ENCODE results near the gene SLC25A34.

SLC25A34 gene

GRCh38 chr1:15691434-15692032 is 44.5 kb upstream of the SLC25A34 start:
- Histone ChIP-seq H3K27me3 (ENCODE audit: insufficient read depth, poor library complexity, severe bottlenecking) (no peaks in the 10 kb centered on the region), H3K4me3 (replicated peaks; ENCODE audit: insufficient read depth, low read length) (no peak overlapping the region), H3K27ac (replicated peaks) (no peak overlapping the region)
- no peak for TF ChIP-seq GABPA (IDR thresholded peaks at IDR 0.05; ENCODE audit: low read depth)
- TF ChIP-seq CTCF (IDR thresholded peaks at IDR 0.05; ENCODE audit: insufficient read depth, low read length), result no peak
- TF ChIP-seq POLR2AphosphoS5 (IDR thresholded peaks at IDR 0.05; ENCODE audit: low read depth), result no peak
- TF ChIP-seq REST (IDR thresholded peaks at IDR 0.05; ENCODE audit: insufficient replicate concordance, low read depth), result no peak
- TF ChIP-seq SPI1 (IDR thresholded peaks at IDR 0.05; ENCODE audit: borderline replicate concordance, low read depth), result no peak
- no peak for DNase-seq (ENCODE audit: low read depth in 1 of 2, low spot score in 1 of 2)

- no peaks in the 10 kb centered on the region for H3K27me3 ChIP-seq (ENCODE audit: insufficient read depth, poor library complexity, severe bottlenecking)
- TF ChIP-seq POLR2AphosphoS5 (IDR thresholded peaks at IDR 0.05; ENCODE audit: low read depth) (no peak), GABPA (IDR thresholded peaks at IDR 0.05; ENCODE audit: low read depth) (no peak), SPI1 (IDR thresholded peaks at IDR 0.05; ENCODE audit: borderline replicate concordance, low read depth) (no peak), REST (IDR thresholded peaks at IDR 0.05; ENCODE audit: insufficient replicate concordance, low read depth) (no peak), CTCF (IDR thresholded peaks at IDR 0.05; ENCODE audit: insufficient read depth, low read length) (no peak)
- H3K4me3 ChIP-seq (replicated peaks; ENCODE audit: insufficient read depth, low read length), result no peak overlapping the region
- DNase-seq (ENCODE audit: low read depth in 1 of 2, low spot score in 1 of 2), result no peak
- no peak overlapping the region for H3K27ac ChIP-seq (replicated peaks)
Measured at GRCh38 chr1:15692121-15692682, 43.9 kb upstream of the SLC25A34 start.

- Histone ChIP-seq H3K27ac (replicated peaks) (no peak overlapping the region), H3K4me3 (replicated peaks; ENCODE audit: insufficient read depth, low read length) (no peak overlapping the region), H3K27me3 (ENCODE audit: insufficient read depth, poor library complexity, severe bottlenecking) (no peaks in the 10 kb centered on the region)
- no peak for TF ChIP-seq POLR2AphosphoS5 (IDR thresholded peaks at IDR 0.05; ENCODE audit: low read depth)
- no peak for TF ChIP-seq CTCF (IDR thresholded peaks at IDR 0.05; ENCODE audit: insufficient read depth, low read length)
- no peak for TF ChIP-seq SPI1 (IDR thresholded peaks at IDR 0.05; ENCODE audit: borderline replicate concordance, low read depth)
- TF ChIP-seq GABPA (IDR thresholded peaks at IDR 0.05; ENCODE audit: low read depth), result no peak
- TF ChIP-seq REST (IDR thresholded peaks at IDR 0.05; ENCODE audit: insufficient replicate concordance, low read depth), result no peak
- DNase-seq (ENCODE audit: low read depth in 1 of 2, low spot score in 1 of 2), result no peak
Measured at GRCh38 chr1:15693371-15693770, 42.7 kb upstream of the SLC25A34 start.

Measured in HL-60 (cell line).